ENCODE measurements around the gene NEDD4L. TPM values are rescaled to one million over a fixed set of nuclear protein-coding genes. Genes with fewer than 3 reads are reported as not detected.

Gene NEDD4L
- total RNA-seq, 1 donor from 2014 or later: 135 TPM

DNA sequence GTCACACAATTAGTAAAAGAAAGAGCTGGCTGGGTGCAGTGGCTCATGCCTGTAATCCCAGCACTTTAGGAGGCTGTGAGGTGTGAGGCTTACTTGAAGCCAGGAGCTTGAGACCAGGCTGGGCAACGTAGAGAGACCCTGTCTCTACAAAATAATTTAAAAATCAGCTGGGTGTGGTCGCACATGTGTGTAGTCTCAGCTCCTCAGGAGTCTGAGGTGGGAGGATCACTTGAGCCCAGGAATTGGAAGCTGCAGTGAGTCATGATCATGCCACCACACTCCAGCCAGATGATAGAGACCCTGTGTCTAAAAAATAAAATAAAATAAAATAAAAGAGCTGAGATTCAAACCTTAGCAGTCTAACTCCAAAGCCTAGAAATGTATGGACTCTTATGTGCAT lies 39.0 kb upstream of the NEDD4L start:
- Mint-ChIP-seq H3K27me3 (ENCODE audit: low read depth) (peaks cover 17% of the 10 kb centered on the region), H3K4me1 (no peaks in the 10 kb centered on the region), H3K36me3 (no peaks in the 10 kb centered on the region), H3K4me3 (no peak overlapping the region), H3K27ac (no peak overlapping the region), H3K9me3 (no peaks in the 10 kb centered on the region)
- TF ChIP-seq, protein P1, sequence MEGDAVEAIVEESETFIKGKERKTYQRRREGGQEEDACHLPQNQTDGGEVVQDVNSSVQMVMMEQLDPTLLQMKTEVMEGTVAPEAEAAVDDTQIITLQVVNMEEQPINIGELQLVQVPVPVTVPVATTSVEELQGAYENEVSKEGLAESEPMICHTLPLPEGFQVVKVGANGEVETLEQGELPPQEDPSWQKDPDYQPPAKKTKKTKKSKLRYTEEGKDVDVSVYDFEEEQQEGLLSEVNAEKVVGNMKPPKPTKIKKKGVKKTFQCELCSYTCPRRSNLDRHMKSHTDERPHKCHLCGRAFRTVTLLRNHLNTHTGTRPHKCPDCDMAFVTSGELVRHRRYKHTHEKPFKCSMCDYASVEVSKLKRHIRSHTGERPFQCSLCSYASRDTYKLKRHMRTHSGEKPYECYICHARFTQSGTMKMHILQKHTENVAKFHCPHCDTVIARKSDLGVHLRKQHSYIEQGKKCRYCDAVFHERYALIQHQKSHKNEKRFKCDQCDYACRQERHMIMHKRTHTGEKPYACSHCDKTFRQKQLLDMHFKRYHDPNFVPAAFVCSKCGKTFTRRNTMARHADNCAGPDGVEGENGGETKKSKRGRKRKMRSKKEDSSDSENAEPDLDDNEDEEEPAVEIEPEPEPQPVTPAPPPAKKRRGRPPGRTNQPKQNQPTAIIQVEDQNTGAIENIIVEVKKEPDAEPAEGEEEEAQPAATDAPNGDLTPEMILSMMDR (IDR thresholded peaks at IDR 0.05; ENCODE audit: unreplicated experiment): no peak
- DNase-seq (ENCODE audit: low spot score in 2 of 2, unreplicated experiment in 2 of 2): no peak

DNA sequence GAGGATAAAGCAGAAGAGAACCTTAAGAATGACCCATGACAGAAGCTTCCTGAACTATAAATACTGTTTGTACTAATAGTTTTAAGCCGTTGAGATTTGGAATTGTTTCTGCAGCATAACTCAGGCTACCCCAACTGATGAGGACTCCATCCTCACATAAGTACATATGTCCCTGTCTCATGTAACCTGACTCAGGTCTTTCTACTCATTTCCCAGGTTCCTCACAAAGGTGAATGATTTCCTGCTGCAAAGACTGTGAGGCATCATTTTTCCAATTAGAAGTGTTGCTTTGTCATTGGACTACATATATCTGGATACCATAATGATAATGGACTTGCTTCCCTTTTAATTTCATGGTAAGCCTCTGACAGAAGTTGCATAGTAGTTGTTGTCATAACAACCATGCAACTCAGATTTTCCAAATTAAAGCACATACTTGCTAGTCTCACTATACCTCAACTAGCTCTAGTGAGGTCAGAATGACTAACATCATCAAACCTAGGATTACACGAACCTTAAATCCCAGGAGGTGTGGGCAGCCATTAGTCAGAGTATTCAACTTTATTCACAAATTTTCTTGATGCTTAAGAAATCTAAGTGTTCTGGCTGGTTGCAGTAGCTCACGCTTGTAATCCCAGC lies 38.0 kb upstream of the NEDD4L start:
- TF ChIP-seq, protein P1 (IDR thresholded peaks at IDR 0.05; ENCODE audit: unreplicated experiment): no peak
- DNase-seq (ENCODE audit: low spot score in 2 of 2, unreplicated experiment in 2 of 2): no peak
- Mint-ChIP-seq H3K36me3 (no peaks in the 10 kb centered on the region), H3K4me1 (no peaks in the 10 kb centered on the region), H3K27ac (no peak overlapping the region), H3K27me3 (ENCODE audit: low read depth) (peaks cover 20% of the 10 kb centered on the region), H3K4me3 (no peak overlapping the region), H3K9me3 (no peaks in the 10 kb centered on the region)

DNA sequence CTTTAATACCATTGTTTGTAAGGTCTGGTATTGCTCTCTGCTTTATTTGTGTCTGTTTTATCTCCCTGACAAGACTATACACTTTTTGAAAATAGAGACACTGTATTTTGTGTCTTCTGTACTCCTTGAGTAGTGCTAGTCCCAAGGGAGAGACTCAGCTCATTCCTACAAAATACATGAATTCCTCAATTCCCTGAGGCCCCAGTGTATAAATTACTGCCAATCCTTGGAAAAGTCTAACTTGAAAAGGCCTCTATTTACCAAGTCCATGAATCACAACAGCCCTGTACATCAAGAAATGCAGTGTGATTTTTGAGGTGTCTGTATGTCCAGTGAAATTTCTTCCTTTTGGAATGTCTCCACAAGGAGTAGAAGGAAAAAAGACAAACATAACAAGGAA lies 34.9 kb upstream of the NEDD4L start:
- no peak overlapping the region for H3K27ac Mint-ChIP-seq
- H3K9me3 Mint-ChIP-seq: no peaks in the 10 kb centered on the region
- no peaks in the 10 kb centered on the region for H3K4me1 Mint-ChIP-seq
- DNase-seq (ENCODE audit: low spot score in 2 of 2, unreplicated experiment in 2 of 2): no peak
- H3K36me3 Mint-ChIP-seq: no peaks in the 10 kb centered on the region
- H3K27me3 Mint-ChIP-seq (ENCODE audit: low read depth): peaks cover 14% of the 10 kb centered on the region
- TF ChIP-seq, protein P1 (IDR thresholded peaks at IDR 0.05; ENCODE audit: unreplicated experiment): no peak
- no peak overlapping the region for H3K4me3 Mint-ChIP-seq

DNA sequence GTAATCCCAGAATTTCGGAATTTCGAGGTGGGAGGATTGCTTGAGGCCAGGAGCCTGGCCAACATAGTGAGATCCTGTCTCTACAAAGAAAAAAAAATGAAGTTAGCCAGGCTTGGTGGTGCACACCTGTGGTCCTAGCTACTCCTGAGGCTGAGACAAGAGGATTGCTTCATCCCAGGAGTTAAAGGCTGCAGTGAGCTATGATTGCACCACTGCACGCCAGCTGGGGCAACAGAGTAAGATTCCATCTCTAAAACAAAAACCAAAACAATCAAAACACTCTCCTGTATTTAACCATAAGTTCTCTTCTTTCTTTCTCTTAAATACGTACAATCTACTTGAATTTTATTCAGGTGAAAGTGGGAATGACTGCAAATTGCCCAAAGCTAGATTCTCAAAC lies 33.8 kb upstream of the NEDD4L start:
- no peak for DNase-seq (ENCODE audit: low spot score in 2 of 2, unreplicated experiment in 2 of 2)
- H3K36me3 Mint-ChIP-seq: no peaks in the 10 kb centered on the region
- no peak overlapping the region for H3K4me3 Mint-ChIP-seq
- peaks cover 14% of the 10 kb centered on the region for H3K27me3 Mint-ChIP-seq (ENCODE audit: low read depth)
- TF ChIP-seq, protein P1 (IDR thresholded peaks at IDR 0.05; ENCODE audit: unreplicated experiment): no peak
- peaks cover 2% of the 10 kb centered on the region for H3K9me3 Mint-ChIP-seq
- no peaks in the 10 kb centered on the region for H3K4me1 Mint-ChIP-seq
- H3K27ac Mint-ChIP-seq: no peak overlapping the region

DNA sequence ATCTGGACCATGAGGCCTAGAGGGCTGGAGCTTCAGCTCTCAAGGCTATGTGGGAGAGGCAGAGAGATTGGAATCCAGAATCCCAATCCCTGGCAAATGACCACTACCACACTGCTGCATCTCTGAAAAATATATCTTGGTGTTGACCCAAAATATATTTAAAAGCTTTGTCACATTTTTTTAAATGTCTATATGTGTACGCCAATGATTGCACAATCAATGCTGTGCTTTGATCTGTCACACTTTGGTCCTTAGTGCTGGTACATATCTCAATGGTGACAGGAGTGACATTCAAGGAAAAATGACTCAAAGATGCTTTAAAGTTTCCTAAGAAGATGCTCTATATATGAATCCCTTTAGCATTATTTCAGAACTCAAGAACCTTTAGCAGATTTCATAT lies 31.7 kb upstream of the NEDD4L start:
- Mint-ChIP-seq H3K4me1 (no peaks in the 10 kb centered on the region), H3K36me3 (peaks cover 7% of the 10 kb centered on the region), H3K27ac (no peak overlapping the region), H3K9me3 (peaks cover 19% of the 10 kb centered on the region), H3K27me3 (ENCODE audit: low read depth) (peaks cover 11% of the 10 kb centered on the region), H3K4me3 (no peak overlapping the region)
- no peak for DNase-seq (ENCODE audit: low spot score in 2 of 2, unreplicated experiment in 2 of 2)
- TF ChIP-seq, protein P1 (IDR thresholded peaks at IDR 0.05; ENCODE audit: unreplicated experiment): no peak
